GM21786 (cell line): ENCODE results near the gene C2orf80.
"Not testable (repeated sequence)": the region's sequence is repeated elsewhere in the genome, so short reads cannot be mapped to it uniquely, and the experiment has no call there.

ENCODE experiments used
- ATAC-seq: cut with Tn5 transposase; IDR thresholded peaks from one replicate; pipeline ENCODE4 v1.9.1; 2021; ENCODE audit not compliant: unreplicated experiment

The C2orf80 gene

GRCh38 chr2:208182835-208183234, 7.0 kb downstream of the C2orf80 start:
- no peak for ATAC-seq

GRCh38 chr2:208179028-208179609, 10.7 kb downstream of the C2orf80 start:
- ATAC-seq: no peak

GRCh38 chr2:208175840-208176153, 14.0 kb downstream of the C2orf80 start:
- no peak for ATAC-seq

GRCh38 chr2:208175069-208175839, 14.6 kb downstream of the C2orf80 start:
- ATAC-seq: peak; percentile 99

- no peak for ATAC-seq
Observed at GRCh38 chr2:208174144-208174543, 15.7 kb downstream of the C2orf80 start.

- no peak for ATAC-seq
Observed at GRCh38 chr2:208172125-208172524, 17.7 kb downstream of the C2orf80 start.

- ATAC-seq: no peak
Observed at GRCh38 chr2:208164951-208165755, 24.7 kb downstream of the C2orf80 start.

GRCh38 chr2:208163489-208163888, 26.3 kb downstream of the C2orf80 start, which contains the start of gene CRYGA:
Gene CRYGA (minus strand): TSS chr2:208163589. CDS start chr2:208163556, 33 bp downstream.
- ATAC-seq: no peak

GRCh38 chr2:208156439-208156838, 33.4 kb downstream of the C2orf80 start:
- ATAC-seq: no peak

- no peak for ATAC-seq
Observed at GRCh38 chr2:208153156-208153555, 36.7 kb downstream of the C2orf80 start.

GRCh38 chr2:208150956-208151355, 38.9 kb downstream of the C2orf80 start:
- no peak for ATAC-seq

- no peak for ATAC-seq
Observed at GRCh38 chr2:208150094-208150493, 39.7 kb downstream of the C2orf80 start.

GRCh38 chr2:208148803-208149202, 41.0 kb downstream of the C2orf80 start:
- no peak for ATAC-seq

GRCh38 chr2:208147759-208148158, 42.1 kb downstream of the C2orf80 start:
- ATAC-seq: no peak

GRCh38 chr2:208147008-208147407, 42.8 kb downstream of the C2orf80 start:
- ATAC-seq: no peak

- ATAC-seq: no peak
Observed at GRCh38 chr2:208146006-208146405, 43.8 kb downstream of the C2orf80 start, which contains the start of gene CRYGB. Gene CRYGB (minus strand): TSS chr2:208146158. CDS start chr2:208146120, 38 bp downstream.

- ATAC-seq: no peak
Observed at GRCh38 chr2:208142925-208143799, 46.7 kb downstream of the C2orf80 start.

GRCh38 chr2:208142240-208142924, 47.4 kb downstream of the C2orf80 start:
- ATAC-seq: no peak

- no peak for ATAC-seq
Observed at GRCh38 chr2:208139447-208139846, 50.4 kb downstream of the C2orf80 start.

- ATAC-seq: not testable (repeated sequence)
Observed at GRCh38 chr2:208138334-208138733, 51.5 kb downstream of the C2orf80 start.
